GM12872 (cell line): Measurements from ENCODE around the gene NOD1.

Experiments
- TF ChIP-seq, protein P1 (sequence below): IDR thresholded peaks from 3 replicates; pipeline ENCODE4 v1.5.1; 2011; ENCODE audit warnings: low read depth, mild to moderate bottlenecking, low read length, moderate library complexity; ENCODE audit not compliant: insufficient read depth

The NOD1 gene, protein sequence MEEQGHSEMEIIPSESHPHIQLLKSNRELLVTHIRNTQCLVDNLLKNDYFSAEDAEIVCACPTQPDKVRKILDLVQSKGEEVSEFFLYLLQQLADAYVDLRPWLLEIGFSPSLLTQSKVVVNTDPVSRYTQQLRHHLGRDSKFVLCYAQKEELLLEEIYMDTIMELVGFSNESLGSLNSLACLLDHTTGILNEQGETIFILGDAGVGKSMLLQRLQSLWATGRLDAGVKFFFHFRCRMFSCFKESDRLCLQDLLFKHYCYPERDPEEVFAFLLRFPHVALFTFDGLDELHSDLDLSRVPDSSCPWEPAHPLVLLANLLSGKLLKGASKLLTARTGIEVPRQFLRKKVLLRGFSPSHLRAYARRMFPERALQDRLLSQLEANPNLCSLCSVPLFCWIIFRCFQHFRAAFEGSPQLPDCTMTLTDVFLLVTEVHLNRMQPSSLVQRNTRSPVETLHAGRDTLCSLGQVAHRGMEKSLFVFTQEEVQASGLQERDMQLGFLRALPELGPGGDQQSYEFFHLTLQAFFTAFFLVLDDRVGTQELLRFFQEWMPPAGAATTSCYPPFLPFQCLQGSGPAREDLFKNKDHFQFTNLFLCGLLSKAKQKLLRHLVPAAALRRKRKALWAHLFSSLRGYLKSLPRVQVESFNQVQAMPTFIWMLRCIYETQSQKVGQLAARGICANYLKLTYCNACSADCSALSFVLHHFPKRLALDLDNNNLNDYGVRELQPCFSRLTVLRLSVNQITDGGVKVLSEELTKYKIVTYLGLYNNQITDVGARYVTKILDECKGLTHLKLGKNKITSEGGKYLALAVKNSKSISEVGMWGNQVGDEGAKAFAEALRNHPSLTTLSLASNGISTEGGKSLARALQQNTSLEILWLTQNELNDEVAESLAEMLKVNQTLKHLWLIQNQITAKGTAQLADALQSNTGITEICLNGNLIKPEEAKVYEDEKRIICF

DNA sequence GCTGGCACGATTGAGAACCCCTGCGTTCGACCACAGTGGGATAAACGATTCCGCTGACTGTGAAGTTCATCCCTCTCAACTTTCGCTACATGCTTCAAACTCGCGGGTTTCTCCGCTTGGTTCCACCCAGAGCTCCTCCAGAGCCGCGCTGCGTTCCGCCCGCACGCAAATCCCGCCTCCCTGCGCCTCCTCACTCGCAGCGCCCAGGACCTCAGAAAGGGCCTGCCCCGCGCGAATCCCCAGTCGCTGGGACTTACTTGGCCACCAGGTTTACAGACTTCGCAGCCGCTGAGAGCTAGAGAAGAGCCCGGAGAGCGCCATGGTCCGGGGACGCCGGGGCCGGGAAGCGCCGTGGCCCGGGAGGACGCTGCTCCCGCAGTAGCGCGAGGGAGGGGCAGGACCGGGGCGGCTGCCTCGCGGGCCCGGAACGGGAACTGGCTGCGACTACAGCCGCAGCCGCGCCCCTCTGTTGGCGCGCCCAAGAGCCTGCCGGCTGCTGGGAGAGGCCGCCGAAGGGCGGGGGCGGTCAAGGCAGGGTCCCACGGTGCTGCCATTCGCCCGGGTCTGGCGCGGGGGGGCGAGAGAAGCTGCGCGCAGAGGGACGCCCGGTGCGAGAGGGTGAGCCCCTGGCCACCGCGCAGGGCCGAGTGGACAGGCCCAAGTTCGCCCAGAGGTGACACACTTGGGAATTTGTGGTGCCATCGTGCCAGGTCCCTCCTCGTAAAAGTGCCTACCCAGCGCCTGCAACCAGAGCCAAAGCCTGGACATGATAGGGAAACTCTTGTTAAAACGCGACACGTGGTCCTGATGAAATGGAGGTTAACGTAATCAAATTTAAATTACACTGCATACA is at the start of gene NOD1:
Gene NOD1, minus strand, starts transcription at position 436 of the 853 bp plus-strand sequence. CDS start 21,863 bp downstream, outside the sequence.
- TF ChIP-seq, protein P1, sequence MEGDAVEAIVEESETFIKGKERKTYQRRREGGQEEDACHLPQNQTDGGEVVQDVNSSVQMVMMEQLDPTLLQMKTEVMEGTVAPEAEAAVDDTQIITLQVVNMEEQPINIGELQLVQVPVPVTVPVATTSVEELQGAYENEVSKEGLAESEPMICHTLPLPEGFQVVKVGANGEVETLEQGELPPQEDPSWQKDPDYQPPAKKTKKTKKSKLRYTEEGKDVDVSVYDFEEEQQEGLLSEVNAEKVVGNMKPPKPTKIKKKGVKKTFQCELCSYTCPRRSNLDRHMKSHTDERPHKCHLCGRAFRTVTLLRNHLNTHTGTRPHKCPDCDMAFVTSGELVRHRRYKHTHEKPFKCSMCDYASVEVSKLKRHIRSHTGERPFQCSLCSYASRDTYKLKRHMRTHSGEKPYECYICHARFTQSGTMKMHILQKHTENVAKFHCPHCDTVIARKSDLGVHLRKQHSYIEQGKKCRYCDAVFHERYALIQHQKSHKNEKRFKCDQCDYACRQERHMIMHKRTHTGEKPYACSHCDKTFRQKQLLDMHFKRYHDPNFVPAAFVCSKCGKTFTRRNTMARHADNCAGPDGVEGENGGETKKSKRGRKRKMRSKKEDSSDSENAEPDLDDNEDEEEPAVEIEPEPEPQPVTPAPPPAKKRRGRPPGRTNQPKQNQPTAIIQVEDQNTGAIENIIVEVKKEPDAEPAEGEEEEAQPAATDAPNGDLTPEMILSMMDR = no peak

DNA sequence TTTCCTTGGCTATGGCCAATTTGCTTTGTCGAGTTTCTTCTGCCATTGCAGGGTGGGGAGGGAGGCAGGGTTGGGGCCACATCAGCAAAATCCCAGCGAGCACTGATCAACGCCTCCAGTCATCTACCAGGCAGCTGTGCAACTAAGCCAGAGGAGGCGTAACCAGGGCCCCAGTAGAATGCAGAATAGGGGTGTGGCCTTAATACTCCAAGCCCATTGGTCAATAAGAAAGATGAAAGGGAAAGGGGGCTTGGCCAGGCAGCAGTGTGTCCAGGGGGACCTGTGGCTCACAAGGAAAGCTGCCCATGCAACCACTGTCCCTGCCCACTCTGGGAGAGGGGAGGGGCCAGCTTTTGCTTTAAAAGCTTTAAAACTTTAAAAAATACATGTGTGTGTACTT is 47.6 kb upstream of the NOD1 start:
- TF ChIP-seq, protein P1 = no peak

DNA sequence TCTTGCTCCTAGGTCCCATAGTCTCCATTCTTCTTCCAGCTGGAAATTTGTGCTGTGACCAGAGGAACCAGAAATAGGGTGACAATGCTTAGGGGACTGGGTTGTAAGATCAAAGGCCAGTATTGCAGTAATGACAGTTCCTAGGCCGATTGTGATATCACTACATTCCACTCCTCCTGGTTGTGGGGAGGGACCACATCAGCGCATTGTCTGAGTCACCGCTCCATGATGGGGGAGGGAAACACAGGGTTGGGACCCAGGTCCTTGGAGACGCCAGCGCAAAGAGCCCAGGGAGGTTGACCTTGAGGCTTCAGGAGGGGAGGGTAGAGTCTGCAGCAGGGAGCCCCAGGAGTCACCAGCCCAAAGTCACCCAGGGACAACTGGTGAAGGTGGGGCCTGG is 46.8 kb upstream of the NOD1 start:
- TF ChIP-seq, protein P1 = no peak

DNA sequence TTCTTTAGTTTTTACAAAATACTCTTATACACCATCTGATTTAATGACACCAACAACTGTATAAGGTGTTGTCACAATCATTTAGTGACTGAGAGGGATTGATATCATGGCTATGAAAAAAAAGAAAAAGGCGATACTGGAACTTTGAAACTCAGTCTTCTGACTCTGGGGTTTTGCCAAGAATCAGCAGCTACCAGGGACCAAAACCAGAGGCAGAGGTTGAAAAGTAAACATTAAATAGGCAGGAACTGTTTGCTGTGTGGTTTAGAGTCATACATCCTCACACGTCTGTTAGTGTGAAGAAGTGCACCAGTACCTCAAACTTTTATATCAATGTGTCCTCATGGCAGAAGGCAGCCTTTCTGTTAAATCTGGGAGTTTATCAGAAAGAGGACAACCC is 46.0 kb upstream of the NOD1 start:
- TF ChIP-seq, protein P1 = no peak

DNA sequence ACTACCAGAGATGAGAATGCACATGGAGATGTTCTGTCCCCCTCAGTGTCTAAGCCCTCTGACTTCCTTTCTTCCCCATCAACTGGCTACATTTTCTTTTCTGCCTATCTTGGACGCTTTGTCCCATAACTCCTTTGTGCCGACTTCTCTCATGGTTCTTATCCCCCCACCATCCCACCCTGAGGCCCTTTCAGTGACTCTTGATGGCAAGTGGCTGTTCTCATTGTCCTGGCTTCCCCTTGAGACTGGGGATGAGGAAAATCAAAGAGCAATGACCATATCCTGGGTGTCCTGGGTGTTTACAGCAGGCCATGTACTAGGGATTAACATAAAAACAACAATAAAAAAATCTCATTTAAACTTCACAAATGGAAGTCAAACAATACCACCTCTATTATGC is 44.9 kb upstream of the NOD1 start:
- TF ChIP-seq, protein P1 = no peak

DNA sequence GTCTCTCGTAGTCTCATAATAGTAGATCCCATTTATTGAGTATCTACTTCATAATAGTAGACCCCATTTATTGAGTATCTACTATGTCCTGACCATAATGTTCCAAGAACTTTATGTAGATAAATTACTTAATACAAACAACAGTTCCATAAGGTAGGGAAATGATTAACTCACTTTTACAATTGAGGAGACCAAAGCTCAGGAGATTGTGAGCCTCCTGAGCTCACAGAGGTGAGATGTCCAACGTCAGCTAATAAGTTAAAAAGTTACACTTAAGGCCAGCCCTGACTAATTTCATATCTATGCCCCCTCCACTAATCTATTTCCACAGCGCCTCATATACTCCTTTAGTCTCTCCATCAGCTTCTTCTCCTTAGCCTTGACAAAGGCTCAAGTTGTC is 43.6 kb upstream of the NOD1 start:
- TF ChIP-seq, protein P1 = no peak
